Psoas muscle (tissue), 8 donors: ENCODE results near the gene FREM1. TPM values are rescaled to one million over a fixed set of nuclear protein-coding genes. Genes with fewer than 3 reads are reported as not detected.
A peak's percentile ranks its signal among the peaks of the same experiment; 100 is the strongest.

Source experiments
- ATAC-seq, 4 donors: fragments of 200-7000 bp; cut with Tn5 transposase; one replicate each; pipeline ENCODE4 v1.9.1; 2020; ENCODE audit warnings: moderate library complexity in 3 of 4, mild to moderate bottlenecking in 2 of 4
- DNase-seq, 2 donors: peaks; one replicate each; pipeline ENCODE4 v3.0.0-alpha.2; 2020
- H3K27ac ChIP-seq: fragments of 200-600 bp; one replicate; pipeline ENCODE4 v1.8.0; 2022
- H3K27me3 ChIP-seq, 3 donors: fragments of 200-600 bp in 1 of 3; one replicate each; pipeline versions ENCODE4 v1.6.1 to v1.8.0; 2013 to 2022; ENCODE audit warnings: low read length in 2 of 3, mild to moderate bottlenecking in 2 of 3, moderate library complexity in 1 of 3; ENCODE audit not compliant: insufficient read depth in 3 of 3
- H3K36me3 ChIP-seq, 2 donors: fragments of 200-600 bp in 1 of 2; one replicate each; pipeline versions ENCODE4 v1.6.1 to v1.8.0; 2013 to 2022; ENCODE audit warnings: low read depth in 1 of 2, mild to moderate bottlenecking in 1 of 2, moderate library complexity in 1 of 2; ENCODE audit not compliant: insufficient read depth in 1 of 2
- H3K4me1 ChIP-seq: fragments of 200-600 bp; one replicate; pipeline ENCODE4 v1.8.0; 2022
- H3K4me3 ChIP-seq: fragments of 200-600 bp; one replicate; pipeline ENCODE4 v1.8.0; 2022; ENCODE audit warnings: mild to moderate bottlenecking
- H3K9me3 ChIP-seq: fragments of 200-600 bp; one replicate; pipeline ENCODE4 v1.8.0; 2022
- WGBS, 3 donors: extraction: QIAGEN DNeasy Blood & Tissue Kit; methylation state at CpG; one replicate each; pipeline versions ENCODE4 v1.1.6 to v1.1.7; 2013; 5-methylcytosine and 5-hydroxymethylcytosine counted together
- intact Hi-C, 2 donors: fragments of 100-400 bp; cut with DNase I; formaldehyde crosslinking; loops; one replicate each; pipeline versions ENCODE4 v1.11.0 to v1.14.2; 2022
- polyA plus RNA-seq, 3 donors: library from polyadenylated mRNA; stranded (reverse); fragments of 200-250 nt; gene quantifications; one replicate each; pipeline ENCODE4 v1.2.3, GENCODE V29; 2013
- total RNA-seq, 4 donors: library from RNA; stranded (reverse); fragmentation: NEBNext Ultra II Directional in 2 of 4; extraction: Animal tissue kit (Norgen Biotek cat#: 25700) in 2 of 4; gene quantifications; one replicate each; pipeline versions ENCODE4 v1.2.1 to v1.2.4, GENCODE V29; 2021 to 2023
- TF ChIP-seq, protein P1 (sequence below): fragments of 200-600 bp; IDR thresholded peaks from one replicate; pipeline ENCODE4 v1.8.0; 2022; ENCODE audit warnings: antibody characterized with exemption
- donor health status: healthy with polysubstance abuse.
- donor health status: DM: no; HTN: no; CAD: no; lungs with moderate emphysema.
- donor health status: Bipolar disorder and iron deficiency.
- donor health status: healthy.
- donor health status: DM: yes; HTN: yes; CAD: no.
- donor health status: DM: no; HTN: no; CAD: no.
- donor health status: DM: no; HTN: no; CAD: no.
- donor health status: DM: yes; HTN: yes; CAD: no.

FREM1 gene
- total and polyA plus RNA-seq, 7 donors = 0.20 to 3.7 (median 0.79) TPM

DNA sequence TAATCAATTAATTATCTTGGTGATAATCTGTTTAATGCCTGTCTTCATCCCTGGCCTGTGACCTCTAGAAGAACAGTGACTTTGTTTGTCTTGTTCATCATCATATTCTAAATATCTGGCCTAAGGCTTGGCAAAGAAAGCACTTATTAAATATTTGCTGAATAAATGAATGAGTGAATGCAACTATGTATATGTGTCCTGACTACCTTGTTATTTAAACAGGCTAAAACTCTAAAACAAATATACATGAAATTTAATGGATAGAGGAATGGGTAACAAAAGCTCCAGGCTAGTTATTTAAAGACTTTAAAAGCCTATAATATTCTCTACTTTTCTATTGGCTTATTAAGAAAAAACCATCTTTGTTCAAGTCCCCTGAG lies 96.0 kb downstream of the FREM1 start:
- intact Hi-C loops = no loop called here
- Histone ChIP-seq H3K4me1 (no peaks in the 10 kb centered on the region), H3K4me3 (no peak overlapping the region), H3K27ac (no peak overlapping the region), H3K9me3 (no peaks in the 10 kb centered on the region), H3K27me3 (no peaks in the 10 kb centered on the region), H3K36me3 (no peaks in the 10 kb centered on the region)
- DNase-seq = no peak
- TF ChIP-seq, protein P1, sequence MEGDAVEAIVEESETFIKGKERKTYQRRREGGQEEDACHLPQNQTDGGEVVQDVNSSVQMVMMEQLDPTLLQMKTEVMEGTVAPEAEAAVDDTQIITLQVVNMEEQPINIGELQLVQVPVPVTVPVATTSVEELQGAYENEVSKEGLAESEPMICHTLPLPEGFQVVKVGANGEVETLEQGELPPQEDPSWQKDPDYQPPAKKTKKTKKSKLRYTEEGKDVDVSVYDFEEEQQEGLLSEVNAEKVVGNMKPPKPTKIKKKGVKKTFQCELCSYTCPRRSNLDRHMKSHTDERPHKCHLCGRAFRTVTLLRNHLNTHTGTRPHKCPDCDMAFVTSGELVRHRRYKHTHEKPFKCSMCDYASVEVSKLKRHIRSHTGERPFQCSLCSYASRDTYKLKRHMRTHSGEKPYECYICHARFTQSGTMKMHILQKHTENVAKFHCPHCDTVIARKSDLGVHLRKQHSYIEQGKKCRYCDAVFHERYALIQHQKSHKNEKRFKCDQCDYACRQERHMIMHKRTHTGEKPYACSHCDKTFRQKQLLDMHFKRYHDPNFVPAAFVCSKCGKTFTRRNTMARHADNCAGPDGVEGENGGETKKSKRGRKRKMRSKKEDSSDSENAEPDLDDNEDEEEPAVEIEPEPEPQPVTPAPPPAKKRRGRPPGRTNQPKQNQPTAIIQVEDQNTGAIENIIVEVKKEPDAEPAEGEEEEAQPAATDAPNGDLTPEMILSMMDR = no peak
- ATAC-seq = no peak

DNA sequence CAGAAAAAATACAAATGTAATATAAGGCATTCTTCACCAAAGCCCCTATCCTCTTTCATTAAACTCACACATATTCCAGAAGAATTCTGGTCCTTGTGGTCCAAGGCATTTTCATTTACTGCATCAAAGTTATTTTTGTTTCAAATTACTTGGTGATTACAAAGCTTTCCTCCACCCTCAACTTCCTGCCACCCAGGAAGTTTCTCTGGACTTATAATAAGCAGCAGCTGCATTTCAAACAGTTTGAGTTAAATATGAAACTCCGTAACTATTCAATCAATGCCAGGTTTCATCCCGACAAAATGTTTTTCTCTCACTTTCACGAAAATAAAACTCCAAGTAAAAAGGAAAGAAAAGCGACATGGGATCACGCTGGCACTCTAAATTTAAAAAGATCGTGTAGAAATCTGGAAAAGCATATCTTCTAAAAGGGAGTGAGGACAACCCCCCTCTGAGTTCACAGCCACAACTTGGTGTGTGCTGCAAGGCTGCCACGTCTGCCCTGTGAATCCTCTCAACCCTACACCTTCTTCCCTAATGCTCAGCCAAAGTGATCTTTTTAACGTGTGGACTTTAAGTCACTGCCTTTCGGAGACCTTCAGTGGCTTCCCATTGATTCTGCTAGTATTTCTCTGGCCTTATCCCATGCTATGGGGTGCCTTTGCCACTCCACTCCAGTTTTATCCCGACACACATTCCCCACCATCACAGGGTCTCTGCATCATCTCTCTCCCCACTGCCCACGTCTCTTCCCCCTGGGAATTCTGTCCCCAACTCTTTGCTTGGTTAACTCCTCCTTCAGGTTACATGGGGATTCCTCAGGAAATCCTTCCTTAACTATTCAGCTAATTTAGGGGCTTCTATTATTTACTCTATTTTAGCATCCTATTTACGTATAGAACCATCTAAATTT lies 96.6 kb downstream of the FREM1 start:
- ATAC-seq (no peak), DNase-seq (no peak)
- Histone ChIP-seq H3K9me3 (no peaks in the 10 kb centered on the region), H3K36me3 (no peaks in the 10 kb centered on the region), H3K4me3 (peak overlapping the region; percentile 26), H3K27me3 (no peaks in the 10 kb centered on the region), H3K4me1 (no peaks in the 10 kb centered on the region), H3K27ac (no peak overlapping the region)
- 44 to 56% (median 45%) methylated on average over 12 of the region's 12 CpGs for WGBS, 3 donors
- TF ChIP-seq, protein P1 = no peak
- intact Hi-C loops = no loop called here

DNA sequence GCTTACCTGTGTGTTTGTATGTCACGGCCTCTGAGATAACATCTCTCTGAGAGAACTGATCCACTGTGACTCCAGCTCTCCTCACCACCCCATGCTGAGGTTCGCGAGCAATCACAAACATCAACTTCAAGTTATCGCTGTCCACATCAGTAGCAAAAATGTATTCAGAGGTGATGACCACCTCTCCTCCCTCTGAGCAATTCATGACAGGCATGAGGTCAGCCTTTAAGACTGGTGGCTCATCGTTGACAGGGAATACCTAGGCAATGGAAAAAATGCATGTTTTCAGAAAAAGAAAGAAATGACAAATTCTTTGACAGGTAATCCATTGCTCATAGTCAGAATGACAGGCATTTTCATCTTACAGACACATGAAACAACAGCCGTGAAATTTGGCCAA lies 97.4 kb downstream of the FREM1 start:
- Histone ChIP-seq H3K27me3 (no peaks in the 10 kb centered on the region), H3K36me3 (no peaks in the 10 kb centered on the region), H3K9me3 (no peaks in the 10 kb centered on the region), H3K27ac (no peak overlapping the region), H3K4me3 (no peak overlapping the region), H3K4me1 (no peaks in the 10 kb centered on the region)
- 90 to 91% (median 91%) methylated on average over 6 of the region's 6 CpGs for WGBS, 3 donors
- intact Hi-C loops = no loop called here
- DNase-seq (no peak), ATAC-seq (no peak)
- TF ChIP-seq, protein P1 = no peak

- no peaks in the 10 kb centered on the region for H3K9me3 ChIP-seq
- H3K36me3 ChIP-seq = no peaks in the 10 kb centered on the region
- intact Hi-C loops = no loop called here
- no peak overlapping the region for H3K4me3 ChIP-seq
- H3K27ac ChIP-seq = no peak overlapping the region
- no peaks in the 10 kb centered on the region for H3K27me3 ChIP-seq
- ATAC-seq (no peak), DNase-seq (no peak)
- H3K4me1 ChIP-seq = no peaks in the 10 kb centered on the region
- TF ChIP-seq, protein P1 = no peak
Measured at GRCh38 chr9:14811844-14812243, 98.4 kb downstream of the FREM1 start.
